H9 (cell line): ENCODE measurements around the gene LMOD1. TPM values are rescaled to one million over a fixed set of nuclear protein-coding genes. Genes with fewer than 3 reads are reported as not detected.

ENCODE experiments used
- DNase-seq: peaks from one replicate; pipeline ENCODE4 v3.0.0-alpha.2; 2017
- H2AFZ ChIP-seq: one replicate; pipeline ENCODE4 v1.6.1; 2013; ENCODE audit warnings: mild to moderate bottlenecking, low read length, control low read depth, moderate library complexity
- H2AK5ac ChIP-seq: 2 replicates; pipeline ENCODE4 v1.6.1; 2013; ENCODE audit warnings: low read length, control low read depth, mixed read lengths; ENCODE audit not compliant: insufficient read length
- H2BK120ac ChIP-seq: one replicate; pipeline ENCODE4 v1.6.1; 2013; ENCODE audit warnings: low read depth, mild to moderate bottlenecking, low read length, control low read depth, inconsistent platforms; ENCODE audit not compliant: poor library complexity, severe bottlenecking
- H2BK12ac ChIP-seq: 2 replicates; pipeline ENCODE4 v1.6.1; 2013; ENCODE audit warnings: low read length, control low read depth, mixed read lengths, low read depth; ENCODE audit not compliant: insufficient read length
- H2BK15ac ChIP-seq: 2 replicates; pipeline ENCODE4 v1.6.1; 2013; ENCODE audit warnings: low read depth, low read length, control low read depth
- H2BK20ac ChIP-seq: one replicate; pipeline ENCODE4 v1.6.1; 2013; ENCODE audit warnings: low read depth, mild to moderate bottlenecking, low read length, control low read depth, inconsistent platforms; ENCODE audit not compliant: poor library complexity, severe bottlenecking
- H2BK5ac ChIP-seq: 2 replicates; pipeline ENCODE4 v1.6.1; 2013; ENCODE audit warnings: low read length, control low read depth, mixed read lengths; ENCODE audit not compliant: insufficient read length
- H3K14ac ChIP-seq: 2 replicates; pipeline ENCODE4 v1.6.1; 2013; ENCODE audit warnings: low read length, control low read depth; ENCODE audit not compliant: insufficient read depth
- H3K18ac ChIP-seq: 2 replicates; pipeline ENCODE4 v1.6.1; 2013; ENCODE audit warnings: low read depth, mild to moderate bottlenecking, mixed read lengths, low read length, control low read depth; ENCODE audit not compliant: insufficient read length
- H3K23ac ChIP-seq: 2 replicates; pipeline ENCODE4 v1.6.1; 2013; ENCODE audit warnings: low read length, control low read depth, mixed read lengths, low read depth; ENCODE audit not compliant: insufficient read length
- H3K23me2 ChIP-seq: 2 replicates; pipeline ENCODE4 v1.6.1; 2013; ENCODE audit warnings: low read depth, mild to moderate bottlenecking, mixed read lengths, low read length, control low read depth; ENCODE audit not compliant: insufficient read length, poor library complexity, severe bottlenecking
- H3K27ac ChIP-seq: 2 replicates; pipeline ENCODE4 v1.5.1; 2013; ENCODE audit warnings: low read length, control low read depth, mixed read lengths, low read depth; ENCODE audit not compliant: insufficient read length
- H3K27me3 ChIP-seq: 2 replicates; pipeline ENCODE4 v1.6.1; 2013; ENCODE audit warnings: low read length, control low read depth, inconsistent platforms; ENCODE audit not compliant: insufficient read depth
- H3K4ac ChIP-seq: 2 replicates; pipeline ENCODE4 v1.6.1; 2013; ENCODE audit warnings: low read depth, mild to moderate bottlenecking, control low read depth, inconsistent platforms, low read length, moderate library complexity
- H3K4me1 ChIP-seq: 2 replicates; pipeline ENCODE4 v1.6.1; 2013; ENCODE audit warnings: low read length, control low read depth, inconsistent platforms; ENCODE audit not compliant: insufficient read depth
- H3K4me2 ChIP-seq: 2 replicates; pipeline ENCODE4 v1.6.1; 2013; ENCODE audit warnings: low read length, control low read depth, mixed read lengths; ENCODE audit not compliant: insufficient read length, insufficient read depth
- H3K56ac ChIP-seq: 2 replicates; pipeline ENCODE4 v1.6.1; 2013; ENCODE audit warnings: low read depth, mild to moderate bottlenecking, mixed read lengths, low read length, control low read depth; ENCODE audit not compliant: insufficient read length
- H3K79me1 ChIP-seq: 2 replicates; pipeline ENCODE4 v1.6.1; 2013; ENCODE audit warnings: low read depth, mild to moderate bottlenecking, moderate library complexity, low read length, control low read depth, inconsistent platforms; ENCODE audit not compliant: insufficient read depth, poor library complexity, severe bottlenecking
- H3K79me2 ChIP-seq: 2 replicates; pipeline ENCODE4 v1.6.1; 2013; ENCODE audit warnings: low read length, control low read depth, inconsistent platforms; ENCODE audit not compliant: insufficient read depth
- H3K9ac ChIP-seq: 2 replicates; pipeline ENCODE4 v1.6.1; 2013; ENCODE audit warnings: low read length, control low read depth, mixed read lengths; ENCODE audit not compliant: insufficient read length; ENCODE audit errors: extremely low read depth
- H3K9me3 ChIP-seq: one replicate; pipeline ENCODE4 v1.6.1; 2013; ENCODE audit warnings: low read depth, low read length, inconsistent platforms; ENCODE audit not compliant: control insufficient read depth
- H3T11ph ChIP-seq: one replicate; pipeline ENCODE4 v1.6.1; 2013; ENCODE audit warnings: mild to moderate bottlenecking, low read length, control low read depth, inconsistent platforms
- H4K20me1 ChIP-seq: one replicate; pipeline ENCODE4 v1.6.1; 2013; ENCODE audit not compliant: control insufficient read depth, insufficient read length, insufficient read depth
- H4K5ac ChIP-seq: 2 replicates; pipeline ENCODE4 v1.6.1; 2013; ENCODE audit warnings: low read depth, mild to moderate bottlenecking, mixed read lengths, low read length, control low read depth; ENCODE audit not compliant: insufficient read length
- H4K8ac ChIP-seq: replicated peaks from 2 replicates; pipeline ENCODE4 v1.6.1; 2013; ENCODE audit warnings: low read length, control low read depth, mixed read lengths, low read depth; ENCODE audit not compliant: insufficient read length
- H4K91ac ChIP-seq: 2 replicates; pipeline ENCODE4 v1.6.1; 2013; ENCODE audit warnings: low read depth, mild to moderate bottlenecking, moderate library complexity, mixed read lengths, low read length, control low read depth; ENCODE audit not compliant: insufficient read length
- H3K27ac Mint-ChIP-seq, 3 experiments: 2 replicates in 2 of 3; 3 replicates in 1 of 3; pipeline ENCODE4 v1.8.0; 2020 to 2021; ENCODE audit warnings: mixed read lengths in 3 of 3, mild to moderate bottlenecking in 1 of 3, moderate library complexity in 1 of 3
- H3K27me3 Mint-ChIP-seq: 2 replicates; pipeline ENCODE4 v1.8.0; 2021; ENCODE audit warnings: low read depth, mild to moderate bottlenecking, moderate library complexity, mixed read lengths
- H3K36me3 Mint-ChIP-seq, 3 experiments: 2 replicates in 2 of 3; 3 replicates in 1 of 3; pipeline ENCODE4 v1.8.0; 2020 to 2021; ENCODE audit warnings: low read depth in 3 of 3, mixed read lengths in 3 of 3; ENCODE audit not compliant: insufficient read depth in 1 of 3
- H3K4me1 Mint-ChIP-seq, 2 experiments: 2 replicates each; pipeline ENCODE4 v1.8.0; 2020; ENCODE audit warnings: mixed read lengths in 2 of 2
- H3K4me3 Mint-ChIP-seq, 2 experiments: 2 replicates in 1 of 2; 3 replicates in 1 of 2; pipeline ENCODE4 v1.8.0; 2020 to 2021; ENCODE audit warnings: mild to moderate bottlenecking in 2 of 2, mixed read lengths in 2 of 2, moderate library complexity in 1 of 2
- H3K9me3 Mint-ChIP-seq, 2 experiments: 2 replicates in 1 of 2; 3 replicates in 1 of 2; pipeline ENCODE4 v1.8.0; 2020; ENCODE audit warnings: mild to moderate bottlenecking in 2 of 2, mixed read lengths in 2 of 2, moderate library complexity in 1 of 2
- WGBS: extraction: QIAGEN DNeasy Blood & Tissue Kit; methylation state at CpG from one replicate; pipeline ENCODE4 v1.1.7; 2013; ENCODE audit warnings: missing lambda C conversion rate, low lambda C conversion rate, mixed read lengths; ENCODE audit not compliant: insufficient read length; ENCODE audit errors: extremely low coverage; 5-methylcytosine and 5-hydroxymethylcytosine counted together
- total RNA-seq: library from RNA; stranded (reverse); gene quantifications from 2 replicates; pipeline ENCODE4 v1.2.1, GENCODE V29; 2021
- TF ChIP-seq, protein P1 (sequence below): fragments of 200-600 bp; sonication (generic); conservative IDR thresholded peaks from 3 replicates; pipeline ENCODE4 v1.8.0; 2021; ENCODE audit warnings: antibody characterized with exemption, mild to moderate bottlenecking

LMOD1 gene
- total RNA-seq, 1 experiment from 2014 or later, result 0.31 TPM

DNA sequence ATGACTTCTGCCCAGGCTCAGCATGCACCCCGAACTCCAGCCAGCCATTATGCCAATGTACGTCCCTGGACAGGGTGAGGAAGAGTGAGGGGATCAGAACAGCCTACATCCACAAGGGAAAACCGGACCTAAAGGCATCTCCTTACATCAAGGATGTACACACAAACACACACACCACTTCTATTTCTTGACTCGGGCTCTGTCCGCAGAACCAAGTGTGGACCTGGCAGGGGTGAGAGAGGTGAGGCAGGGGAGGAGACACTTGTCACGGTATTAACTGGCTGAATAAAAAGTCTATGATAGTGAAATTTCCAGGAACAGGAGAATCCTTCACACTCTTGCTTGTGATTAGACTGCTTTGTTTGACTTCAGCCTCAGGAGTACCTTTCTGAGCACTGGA, 2.3 kb downstream of the LMOD1 start:
- Histone ChIP-seq H4K91ac (no peak overlapping the region), H3K79me1 (no peaks in the 10 kb centered on the region), H3K9me3 (no peaks in the 10 kb centered on the region), H3K4me2 (no peak overlapping the region), H3K23me2 (peaks cover 6% of the 10 kb centered on the region), H2AFZ (no peak overlapping the region), H2BK5ac (no peak overlapping the region), H3K27me3 (peaks cover 8% of the 10 kb centered on the region; the same call in 1 of the 2 replicates), H3K9ac (no peak overlapping the region), H3K4ac (no peak overlapping the region), H3T11ph (no peak overlapping the region), H3K56ac (no peak overlapping the region), H2BK120ac (no peak overlapping the region), H4K5ac (no peak overlapping the region), H3K23ac (no peak overlapping the region), H4K20me1 (no peaks in the 10 kb centered on the region), H3K4me1 (peaks cover 6% of the 10 kb centered on the region), H2BK12ac (no peak overlapping the region), H2BK20ac (no peak overlapping the region), H3K18ac (no peak overlapping the region), H4K8ac (no peak overlapping the region), H2AK5ac (no peak overlapping the region), H3K14ac (no peak overlapping the region), H3K79me2 (no peaks in the 10 kb centered on the region), H2BK15ac (no peak overlapping the region), H3K27ac (no peak overlapping the region)
- no peak for DNase-seq
- H3K27me3 Mint-ChIP-seq, result peaks cover 32% of the 10 kb centered on the region
- no peaks in the 10 kb centered on the region; a peak in 1 of 5 replicates for H3K9me3 Mint-ChIP-seq
- no CpG with 5 or more reads among the region's 6 CpGs for WGBS
- H3K36me3 Mint-ChIP-seq, result no peaks in the 10 kb centered on the region
- no peak overlapping the region; a peak in 1 of 5 replicates for H3K4me3 Mint-ChIP-seq
- peaks cover 28 to 45% of the 10 kb centered on the region in 2 experiments for H3K4me1 Mint-ChIP-seq
- TF ChIP-seq, protein P1, sequence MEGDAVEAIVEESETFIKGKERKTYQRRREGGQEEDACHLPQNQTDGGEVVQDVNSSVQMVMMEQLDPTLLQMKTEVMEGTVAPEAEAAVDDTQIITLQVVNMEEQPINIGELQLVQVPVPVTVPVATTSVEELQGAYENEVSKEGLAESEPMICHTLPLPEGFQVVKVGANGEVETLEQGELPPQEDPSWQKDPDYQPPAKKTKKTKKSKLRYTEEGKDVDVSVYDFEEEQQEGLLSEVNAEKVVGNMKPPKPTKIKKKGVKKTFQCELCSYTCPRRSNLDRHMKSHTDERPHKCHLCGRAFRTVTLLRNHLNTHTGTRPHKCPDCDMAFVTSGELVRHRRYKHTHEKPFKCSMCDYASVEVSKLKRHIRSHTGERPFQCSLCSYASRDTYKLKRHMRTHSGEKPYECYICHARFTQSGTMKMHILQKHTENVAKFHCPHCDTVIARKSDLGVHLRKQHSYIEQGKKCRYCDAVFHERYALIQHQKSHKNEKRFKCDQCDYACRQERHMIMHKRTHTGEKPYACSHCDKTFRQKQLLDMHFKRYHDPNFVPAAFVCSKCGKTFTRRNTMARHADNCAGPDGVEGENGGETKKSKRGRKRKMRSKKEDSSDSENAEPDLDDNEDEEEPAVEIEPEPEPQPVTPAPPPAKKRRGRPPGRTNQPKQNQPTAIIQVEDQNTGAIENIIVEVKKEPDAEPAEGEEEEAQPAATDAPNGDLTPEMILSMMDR, result no peak
- no peak overlapping the region for H3K27ac Mint-ChIP-seq
